H1 (cell line): Measurements from ENCODE around the gene ZNF611. TPM values are rescaled to one million over a fixed set of nuclear protein-coding genes. Genes with fewer than 3 reads are reported as not detected.

Experiments used
- CTCF ChIA-PET: fragments of 300-600 bp; sonication (Branson Sonifier 250); formaldehyde crosslinking; loops from one replicate; lab custom pipeline; 2021; ENCODE audit not compliant: partially characterized antibody; lab: Charles Lee
- POLR2A ChIA-PET: fragments of 300-600 bp; sonication (Branson Sonifier 250); formaldehyde crosslinking; loops from one replicate; lab custom pipeline; 2021; ENCODE audit warnings: inconsistent platforms; ENCODE audit not compliant: partially characterized antibody; lab: Charles Lee
- DNase-seq, 2 experiments: peaks; one replicate each; pipeline versions ENCODE4 v3.0.0 to v3.0.0-alpha.2; 2010 to 2022; ENCODE audit warnings: low spot score in 2 of 2, low read depth in 1 of 2, mixed read lengths in 1 of 2
- FAIRE-seq: peaks from 2 replicates; lab custom pipeline; 2011; peaks lifted over from hg19 to GRCh38; lab: Jason Lieb, UNC
- H2AFZ ChIP-seq: 2 replicates; pipeline ENCODE4 v1.8.1; 2012; ENCODE audit warnings: low read length, inconsistent platforms
- H2AK5ac ChIP-seq: 2 replicates; pipeline ENCODE4 v1.6.1; 2013; ENCODE audit warnings: low read depth, low read length
- H2BK120ac ChIP-seq: replicated peaks from 2 replicates; pipeline ENCODE3; 2013; ENCODE audit warnings: low read depth, low read length, inconsistent platforms
- H2BK12ac ChIP-seq: 2 replicates; pipeline ENCODE4 v1.6.1; 2013; ENCODE audit warnings: low read depth, low read length
- H2BK15ac ChIP-seq: 2 replicates; pipeline ENCODE4 v1.6.1; 2013; ENCODE audit warnings: low read length
- H2BK20ac ChIP-seq: 2 replicates; pipeline ENCODE4 v1.6.1; 2013; ENCODE audit warnings: low read length
- H2BK5ac ChIP-seq: 2 replicates; pipeline ENCODE4 v1.6.1; 2013; ENCODE audit warnings: low read depth, low read length
- H3K14ac ChIP-seq: 2 replicates; pipeline ENCODE4 v1.6.1; 2013; ENCODE audit warnings: inconsistent platforms; ENCODE audit not compliant: insufficient read length
- H3K18ac ChIP-seq: 2 replicates; pipeline ENCODE4 v1.6.1; 2013; ENCODE audit warnings: low read length; ENCODE audit errors: extremely low read depth
- H3K23ac ChIP-seq: 2 replicates; pipeline ENCODE4 v1.6.1; 2013; ENCODE audit warnings: inconsistent platforms; ENCODE audit not compliant: insufficient read length
- H3K23me2 ChIP-seq: 2 replicates; pipeline ENCODE4 v1.6.1; 2013; ENCODE audit warnings: low read depth, low read length
- H3K27ac ChIP-seq: 2 replicates; pipeline ENCODE4 v1.6.1; 2011; ENCODE audit warnings: low read depth, low read length, inconsistent platforms
- H3K27me3 ChIP-seq, 4 experiments: replicated peaks in 1 of 4; 1 replicate in 1 of 4; 2 replicates in 3 of 4; pipeline versions ENCODE4 v1.6.1 to v1.8.1; 2011 to 2013; ENCODE audit warnings: low read length in 3 of 4, mild to moderate bottlenecking in 3 of 4, inconsistent platforms in 2 of 4, mixed read lengths in 2 of 4, moderate library complexity in 1 of 4; ENCODE audit not compliant: control insufficient read depth in 3 of 4, insufficient read depth in 3 of 4; ENCODE audit errors: extremely low read depth in 1 of 4
- H3K36me3 ChIP-seq, 4 experiments: 2 replicates each; pipeline versions ENCODE4 v1.6.1 to v1.8.1; 2011 to 2013; ENCODE audit warnings: mild to moderate bottlenecking in 4 of 4, low read length in 3 of 4, moderate library complexity in 2 of 4, control low read depth in 1 of 4, inconsistent platforms in 1 of 4; ENCODE audit not compliant: insufficient read depth in 4 of 4, control insufficient read depth in 2 of 4
- H3K4ac ChIP-seq: replicated peaks from 2 replicates; pipeline ENCODE3; 2013; ENCODE audit warnings: low read length, low read depth, mixed read lengths, inconsistent platforms; ENCODE audit not compliant: insufficient read length
- H3K4me1 ChIP-seq, 4 experiments: replicated peaks in 1 of 4; 1 replicate in 1 of 4; 2 replicates in 3 of 4; pipeline versions ENCODE4 v1.6.1 to v1.8.1; 2011 to 2013; ENCODE audit warnings: low read length in 3 of 4, inconsistent platforms in 2 of 4, mixed read lengths in 1 of 4; ENCODE audit not compliant: insufficient read depth in 4 of 4, control insufficient read depth in 3 of 4
- H3K4me2 ChIP-seq, 2 experiments: 2 replicates each; pipeline versions ENCODE4 v1.6.1 to v1.8.1; 2011 to 2013; ENCODE audit warnings: low read depth in 2 of 2, low read length in 2 of 2, control low read depth in 1 of 2, inconsistent platforms in 1 of 2, mild to moderate bottlenecking in 1 of 2; ENCODE audit not compliant: insufficient read depth in 1 of 2
- H3K4me3 ChIP-seq, 4 experiments: fragments of 200-600, 300-600 bp in 1 of 4; sonication (generic), shearing (Covaris generic), sonication (Bioruptor Twin) in 1 of 4; 2 replicates each; pipeline versions ENCODE4 v1.5.1 to v1.8.1; 2011 to 2016; ENCODE audit warnings: low read length in 4 of 4, low read depth in 3 of 4, control low read depth in 2 of 4, inconsistent platforms in 2 of 4, mild to moderate bottlenecking in 2 of 4, mixed read lengths in 1 of 4, moderate library complexity in 1 of 4; ENCODE audit not compliant: insufficient read depth in 2 of 4; ENCODE audit errors: extremely low read depth in 1 of 4
- H3K56ac ChIP-seq: replicated peaks from 2 replicates; pipeline ENCODE3; 2013; ENCODE audit warnings: low read depth, mild to moderate bottlenecking, mixed read lengths, low read length, inconsistent platforms; ENCODE audit not compliant: insufficient read length
- H3K79me1 ChIP-seq: 2 replicates; pipeline ENCODE4 v1.6.1; 2013; ENCODE audit warnings: low read depth, low read length, control low read depth
- H3K79me2 ChIP-seq, 2 experiments: 2 replicates each; pipeline versions ENCODE4 v1.6.1 to v1.8.1; 2012 to 2013; ENCODE audit warnings: low read length in 2 of 2, mild to moderate bottlenecking in 2 of 2, inconsistent platforms in 1 of 2; ENCODE audit not compliant: insufficient read depth in 2 of 2, control insufficient read depth in 1 of 2
- H3K9ac ChIP-seq, 4 experiments: replicated peaks in 1 of 4; 1 replicate in 1 of 4; 2 replicates in 3 of 4; pipeline versions ENCODE4 v1.6.1 to v1.8.1; 2011 to 2013; ENCODE audit warnings: low read depth in 3 of 4, low read length in 3 of 4, control low read depth in 2 of 4, mild to moderate bottlenecking in 2 of 4, moderate library complexity in 2 of 4, inconsistent platforms in 1 of 4; ENCODE audit errors: extremely low read depth in 1 of 4
- H3K9me3 ChIP-seq, 2 experiments: 2 replicates each; pipeline versions ENCODE4 v1.6.1 to v1.8.1; 2012 to 2013; ENCODE audit warnings: mild to moderate bottlenecking in 2 of 2, moderate library complexity in 2 of 2, control low read depth in 1 of 2, inconsistent platforms in 1 of 2, low read depth in 1 of 2, low read length in 1 of 2, mixed read lengths in 1 of 2; ENCODE audit not compliant: insufficient read depth in 2 of 2
- H4K20me1 ChIP-seq, 2 experiments: replicated peaks in 1 of 2; 2 replicates each; pipeline versions ENCODE3 to v1.8.1; 2011 to 2013; ENCODE audit warnings: inconsistent platforms in 2 of 2, low read length in 2 of 2, mild to moderate bottlenecking in 1 of 2; ENCODE audit not compliant: insufficient read depth in 2 of 2, control insufficient read depth in 1 of 2
- H4K5ac ChIP-seq: 2 replicates; pipeline ENCODE4 v1.6.1; 2013; ENCODE audit warnings: low read length, low read depth, mixed read lengths, inconsistent platforms; ENCODE audit not compliant: insufficient read length
- H4K8ac ChIP-seq: 2 replicates; pipeline ENCODE4 v1.8.0; 2013; ENCODE audit warnings: mild to moderate bottlenecking, moderate library complexity, low read length, inconsistent platforms; ENCODE audit not compliant: insufficient read depth; ENCODE audit errors: extremely low read depth
- H4K91ac ChIP-seq: replicated peaks from 2 replicates; pipeline ENCODE3; 2013; ENCODE audit warnings: low read length, mixed read lengths, inconsistent platforms; ENCODE audit not compliant: insufficient read length
- POLR2AphosphoS5 ChIP-seq: IDR thresholded peaks from 2 replicates; pipeline ENCODE4 v1.6.1; 2011; ENCODE audit warnings: low read depth, low read length
- SIN3A ChIP-seq, 2 experiments: IDR thresholded peaks in 1 of 2; conservative IDR thresholded peaks in 1 of 2; 2 replicates each; pipeline ENCODE4 v1.6.1; 2011 to 2012; ENCODE audit warnings: low read length in 2 of 2, improper control_type of control experiment in 1 of 2, low read depth in 1 of 2, mild to moderate bottlenecking in 1 of 2
- TEAD4 ChIP-seq: IDR thresholded peaks from 2 replicates; pipeline ENCODE4 v1.6.1; 2012; ENCODE audit warnings: low read depth, low read length, inconsistent platforms, mixed read lengths
- WGBS, 2 experiments: shearing (Covaris generic) in 1 of 2; methylation state at CpG; one replicate each; pipeline versions ENCODE4 v1.1.6 to v1.1.7; 2013 to 2015; ENCODE audit warnings: low lambda C conversion rate in 2 of 2, mixed read lengths in 2 of 2, inconsistent platforms in 1 of 2, low coverage in 1 of 2, missing lambda C conversion rate in 1 of 2; ENCODE audit not compliant: insufficient replicate concordance in 2 of 2, insufficient coverage in 1 of 2, insufficient read length in 1 of 2; ENCODE audit errors: extremely low coverage in 1 of 2, missing lambda C conversion rate in 1 of 2; 5-methylcytosine and 5-hydroxymethylcytosine counted together
- polyA plus RNA-seq, 7 experiments: library from polyadenylated mRNA; depleted of rRNA in 3 of 7; stranded (reverse) in 5 of 7; unstranded in 2 of 7; fragments of >200 nt in 5 of 7; fragments of 200-250 nt in 2 of 7; gene quantifications; 1 replicate in 5 of 7; 2 replicates in 1 of 7; 4 replicates in 1 of 7; pipeline versions ENCODE4 v1.2.1 to v1.2.3, GENCODE V29; 2011 to 2013; ENCODE audit warnings: missing spikeins in 2 of 7, mixed read lengths in 2 of 7
- total RNA-seq: library from RNA; stranded (reverse); fragmentation: NEBNext Ultra II Directional; extraction: Animal tissue kit (Norgen Biotek cat#: 25700); gene quantifications from 2 replicates; pipeline ENCODE4 v1.2.1, GENCODE V29; 2021

The ZNF611 gene
- total and polyA plus RNA-seq, 2 of the 8 experiments (the other 6 are each of a cell fraction or from before 2014, with no cell fraction given), result 1.9 to 19.0 TPM

- no peak overlapping the region for H2BK20ac ChIP-seq
- POLR2A ChIA-PET, result interaction anchor here (0.6 kb wide), 1 partner anchor 143 kb away, joined by 4 read pairs; no protein-coding TSS in a partner anchor
These were observed 44.0 kb upstream of the ZNF611 start for GRCh38 chr19:52778811-52779210.

More at GRCh38 chr19:52778811-52779210, 44.0 kb upstream of the ZNF611 start:
- Histone ChIP-seq H3K27me3 (no peaks in the 10 kb centered on the region), H3K79me1 (no peaks in the 10 kb centered on the region), H3K14ac (no peak overlapping the region), H3K27ac (no peak overlapping the region), H2BK5ac (no peak overlapping the region), H4K20me1 (no peaks in the 10 kb centered on the region), H3K9me3 (no peaks in the 10 kb centered on the region), H3K56ac (no peak overlapping the region), H3K4ac (no peak overlapping the region), H4K91ac (no peak overlapping the region), H2BK12ac (no peak overlapping the region), H3K4me2 (no peak overlapping the region), H3K4me3 (no peak overlapping the region), H3K9ac (no peak overlapping the region), H3K36me3 (no peaks in the 10 kb centered on the region), H2AFZ (no peak overlapping the region), H2BK15ac (no peak overlapping the region), H3K4me1 (no peaks in the 10 kb centered on the region), H3K79me2 (no peaks in the 10 kb centered on the region), H2BK120ac (no peak overlapping the region), H3K23me2 (no peaks in the 10 kb centered on the region)
- CTCF ChIA-PET, result interaction anchor here (0.5 to 0.7 kb wide), 3 partner anchors 10 to 268 kb away, joined by 3 to 6 read pairs (median 3); no protein-coding TSS in a partner anchor
- no peak for FAIRE-seq
- no peak for DNase-seq
- 79% methylated on average over 3 of the region's 3 CpGs; no CpG with 5 or more reads in 1 of the 2 experiments for WGBS, 2 experiments
- TF ChIP-seq POLR2AphosphoS5 (no peak), TEAD4 (no peak), SIN3A (conservative IDR thresholded peaks at IDR 0.05 in 1 of 2, IDR thresholded peaks at IDR 0.05 in 1 of 2; ENCODE audit: low read depth in 1 of 2, low read length in 2 of 2) (no peak)
- TF ChIP-seq, all 59 proteins: peak for 0
- Histone ChIP-seq H3K23ac (no peak overlapping the region), H3K18ac (no peak overlapping the region), H2AK5ac (no peak overlapping the region), H4K8ac (no peak overlapping the region), H4K5ac (no peak overlapping the region)
